ENCODE measurements around the gene DGCR6L. TPM values are rescaled to one million over a fixed set of nuclear protein-coding genes. Genes with fewer than 3 reads are reported as not detected.

The DGCR6L gene
- total and polyA plus RNA-seq, 10 of the 15 experiments (the other 5 are each of a cell fraction or from before 2014, with no cell fraction given) = 1.6 to 62.8 (median 22.6) TPM

DNA sequence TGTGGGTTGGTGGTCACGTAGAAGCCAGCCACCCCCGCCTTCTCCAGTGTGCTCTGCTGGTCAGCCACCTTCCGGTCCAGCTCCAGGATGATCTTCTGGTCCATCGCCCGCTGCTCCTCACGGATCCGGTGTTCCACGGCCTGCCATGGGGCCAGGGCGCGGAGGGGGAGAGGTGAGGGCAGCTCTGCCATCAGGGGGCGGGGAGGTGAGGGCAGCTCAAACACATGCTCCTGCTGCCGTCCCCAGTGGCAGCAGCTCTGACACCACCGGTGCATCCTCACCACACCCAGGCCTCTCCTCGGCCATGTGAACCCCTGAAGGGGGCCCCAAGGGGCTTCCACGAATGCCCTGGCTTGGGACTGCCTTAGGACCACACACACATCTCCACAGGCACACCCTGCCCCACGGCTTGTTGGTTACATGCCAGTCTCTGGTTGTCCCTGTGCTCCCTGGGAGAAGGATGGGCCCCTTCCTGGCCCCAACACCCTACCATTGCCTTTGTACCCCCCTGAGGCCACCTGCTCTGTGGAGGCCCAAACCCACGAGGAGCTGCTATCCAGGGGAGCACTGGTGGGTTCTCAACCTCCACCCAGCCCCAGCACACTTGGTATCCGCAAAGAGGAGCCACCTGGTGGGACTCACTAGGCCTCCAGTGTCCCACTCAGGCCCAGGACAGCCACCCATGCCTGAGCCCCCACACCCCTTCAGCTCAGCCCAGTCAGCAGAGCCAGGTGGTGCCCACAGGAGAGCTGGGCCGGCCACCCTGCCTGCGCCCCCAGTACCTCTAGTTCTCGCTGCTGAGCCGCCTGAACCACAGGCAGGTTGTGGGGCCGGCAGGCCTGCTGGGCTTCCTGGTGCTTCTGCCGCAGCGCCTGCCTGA, 4.3 kb downstream of the DGCR6L start:
- ATAC-seq (no peak), FAIRE-seq (no peak), DNase-seq (ENCODE audit: low read depth, low spot score) (no peak)
- Histone ChIP-seq H3K27ac (ENCODE audit: control insufficient read depth, insufficient read depth) (no peak overlapping the region), H3K79me2 (ENCODE audit: control insufficient read depth, insufficient read depth, low read length) (no peaks in the 10 kb centered on the region), H3K36me3 (ENCODE audit: control insufficient read depth in 2 of 2, insufficient read depth in 2 of 2, low read length in 1 of 2) (no peaks in the 10 kb centered on the region; a peak in 1 of 4 replicates), H3K4me2 (ENCODE audit: control insufficient read depth, insufficient read depth) (no peak overlapping the region), H3K9ac (ENCODE audit: control insufficient read depth, insufficient read depth, low read length) (no peak overlapping the region), H3K27me3 (replicated peaks in 1 of 2; ENCODE audit: control insufficient read depth in 2 of 2, insufficient read depth in 2 of 2, low read length in 1 of 2) (no peaks in the 10 kb centered on the region), H3K4me1 (ENCODE audit: control insufficient read depth, insufficient read depth, low read length) (peaks cover 4% of the 10 kb centered on the region; the same call in 1 of the 2 replicates), H3K9me3 (replicated peaks; ENCODE audit: control insufficient read depth, insufficient read depth, low read length) (no peaks in the 10 kb centered on the region), H3K4me3 (no peak overlapping the region), H4K20me1 (ENCODE audit: control insufficient read depth, insufficient read depth) (no peaks in the 10 kb centered on the region), H2AFZ (ENCODE audit: control insufficient read depth, low read depth, low read length) (no peak overlapping the region)
- POLR2A ChIA-PET = no interaction called here
- RAD21 ChIA-PET (ENCODE audit: unreplicated experiment) = no interaction called here
- no TSS peak for BruUV-seq (replicated peaks)
- CTCF ChIA-PET = interaction anchor here (0.6 kb wide), 1 partner anchor 77 kb away, joined by 4 read pairs; no protein-coding TSS in a partner anchor
- intact Hi-C loops (cut with micrococcal nuclease; ENCODE audit: unreplicated experiment) (no loop called here), in situ Hi-C loops (cut with MboI) (no loop called here)
- SMC1A ChIA-PET (ENCODE audit: uncharacterized antibody, unreplicated experiment) = no interaction called here
- WGBS (ENCODE audit: insufficient coverage, insufficient replicate concordance, low lambda C conversion rate, missing lambda C conversion rate) = 74% methylated on average over 22 of the region's 25 CpGs
- TF ChIP-seq, protein P1, sequence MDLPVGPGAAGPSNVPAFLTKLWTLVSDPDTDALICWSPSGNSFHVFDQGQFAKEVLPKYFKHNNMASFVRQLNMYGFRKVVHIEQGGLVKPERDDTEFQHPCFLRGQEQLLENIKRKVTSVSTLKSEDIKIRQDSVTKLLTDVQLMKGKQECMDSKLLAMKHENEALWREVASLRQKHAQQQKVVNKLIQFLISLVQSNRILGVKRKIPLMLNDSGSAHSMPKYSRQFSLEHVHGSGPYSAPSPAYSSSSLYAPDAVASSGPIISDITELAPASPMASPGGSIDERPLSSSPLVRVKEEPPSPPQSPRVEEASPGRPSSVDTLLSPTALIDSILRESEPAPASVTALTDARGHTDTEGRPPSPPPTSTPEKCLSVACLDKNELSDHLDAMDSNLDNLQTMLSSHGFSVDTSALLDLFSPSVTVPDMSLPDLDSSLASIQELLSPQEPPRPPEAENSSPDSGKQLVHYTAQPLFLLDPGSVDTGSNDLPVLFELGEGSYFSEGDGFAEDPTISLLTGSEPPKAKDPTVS (IDR thresholded peaks at IDR 0.05; ENCODE audit: low read depth, low read length) = no peak
- TF ChIP-seq HDGF (IDR thresholded peaks at IDR 0.05) (no peak), POU2F2 (IDR thresholded peaks at IDR 0.05; ENCODE audit: borderline replicate concordance, low read depth, low read length) (no peak), ZNF274 (IDR thresholded peaks at IDR 0.05; ENCODE audit: insufficient read depth, insufficient read length) (no peak), ZNF217 (IDR thresholded peaks at IDR 0.05) (no peak), SMC3 (IDR thresholded peaks at IDR 0.05; ENCODE audit: borderline replicate concordance, low read length) (no peak), CBFB (IDR thresholded peaks at IDR 0.05; ENCODE audit: low read depth) (no peak), SP1 (IDR thresholded peaks at IDR 0.05; ENCODE audit: low read depth, low read length) (no peak), BCL11A (IDR thresholded peaks at IDR 0.05; ENCODE audit: low read depth, low read length) (no peak)
- TF ChIP-seq, protein P2, sequence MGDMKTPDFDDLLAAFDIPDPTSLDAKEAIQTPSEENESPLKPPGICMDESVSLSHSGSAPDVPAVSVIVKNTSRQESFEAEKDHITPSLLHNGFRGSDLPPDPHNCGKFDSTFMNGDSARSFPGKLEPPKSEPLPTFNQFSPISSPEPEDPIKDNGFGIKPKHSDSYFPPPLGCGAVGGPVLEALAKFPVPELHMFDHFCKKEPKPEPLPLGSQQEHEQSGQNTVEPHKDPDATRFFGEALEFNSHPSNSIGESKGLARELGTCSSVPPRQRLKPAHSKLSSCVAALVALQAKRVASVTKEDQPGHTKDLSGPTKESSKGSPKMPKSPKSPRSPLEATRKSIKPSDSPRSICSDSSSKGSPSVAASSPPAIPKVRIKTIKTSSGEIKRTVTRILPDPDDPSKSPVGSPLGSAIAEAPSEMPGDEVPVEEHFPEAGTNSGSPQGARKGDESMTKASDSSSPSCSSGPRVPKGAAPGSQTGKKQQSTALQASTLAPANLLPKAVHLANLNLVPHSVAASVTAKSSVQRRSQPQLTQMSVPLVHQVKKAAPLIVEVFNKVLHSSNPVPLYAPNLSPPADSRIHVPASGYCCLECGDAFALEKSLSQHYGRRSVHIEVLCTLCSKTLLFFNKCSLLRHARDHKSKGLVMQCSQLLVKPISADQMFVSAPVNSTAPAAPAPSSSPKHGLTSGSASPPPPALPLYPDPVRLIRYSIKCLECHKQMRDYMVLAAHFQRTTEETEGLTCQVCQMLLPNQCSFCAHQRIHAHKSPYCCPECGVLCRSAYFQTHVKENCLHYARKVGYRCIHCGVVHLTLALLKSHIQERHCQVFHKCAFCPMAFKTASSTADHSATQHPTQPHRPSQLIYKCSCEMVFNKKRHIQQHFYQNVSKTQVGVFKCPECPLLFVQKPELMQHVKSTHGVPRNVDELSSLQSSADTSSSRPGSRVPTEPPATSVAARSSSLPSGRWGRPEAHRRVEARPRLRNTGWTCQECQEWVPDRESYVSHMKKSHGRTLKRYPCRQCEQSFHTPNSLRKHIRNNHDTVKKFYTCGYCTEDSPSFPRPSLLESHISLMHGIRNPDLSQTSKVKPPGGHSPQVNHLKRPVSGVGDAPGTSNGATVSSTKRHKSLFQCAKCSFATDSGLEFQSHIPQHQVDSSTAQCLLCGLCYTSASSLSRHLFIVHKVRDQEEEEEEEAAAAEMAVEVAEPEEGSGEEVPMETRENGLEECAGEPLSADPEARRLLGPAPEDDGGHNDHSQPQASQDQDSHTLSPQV (IDR thresholded peaks at IDR 0.05) = no peak
- TF ChIP-seq, protein P3, sequence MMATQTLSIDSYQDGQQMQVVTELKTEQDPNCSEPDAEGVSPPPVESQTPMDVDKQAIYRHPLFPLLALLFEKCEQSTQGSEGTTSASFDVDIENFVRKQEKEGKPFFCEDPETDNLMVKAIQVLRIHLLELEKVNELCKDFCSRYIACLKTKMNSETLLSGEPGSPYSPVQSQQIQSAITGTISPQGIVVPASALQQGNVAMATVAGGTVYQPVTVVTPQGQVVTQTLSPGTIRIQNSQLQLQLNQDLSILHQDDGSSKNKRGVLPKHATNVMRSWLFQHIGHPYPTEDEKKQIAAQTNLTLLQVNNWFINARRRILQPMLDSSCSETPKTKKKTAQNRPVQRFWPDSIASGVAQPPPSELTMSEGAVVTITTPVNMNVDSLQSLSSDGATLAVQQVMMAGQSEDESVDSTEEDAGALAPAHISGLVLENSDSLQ (IDR thresholded peaks at IDR 0.05) = no peak
- TF ChIP-seq, protein P4, sequence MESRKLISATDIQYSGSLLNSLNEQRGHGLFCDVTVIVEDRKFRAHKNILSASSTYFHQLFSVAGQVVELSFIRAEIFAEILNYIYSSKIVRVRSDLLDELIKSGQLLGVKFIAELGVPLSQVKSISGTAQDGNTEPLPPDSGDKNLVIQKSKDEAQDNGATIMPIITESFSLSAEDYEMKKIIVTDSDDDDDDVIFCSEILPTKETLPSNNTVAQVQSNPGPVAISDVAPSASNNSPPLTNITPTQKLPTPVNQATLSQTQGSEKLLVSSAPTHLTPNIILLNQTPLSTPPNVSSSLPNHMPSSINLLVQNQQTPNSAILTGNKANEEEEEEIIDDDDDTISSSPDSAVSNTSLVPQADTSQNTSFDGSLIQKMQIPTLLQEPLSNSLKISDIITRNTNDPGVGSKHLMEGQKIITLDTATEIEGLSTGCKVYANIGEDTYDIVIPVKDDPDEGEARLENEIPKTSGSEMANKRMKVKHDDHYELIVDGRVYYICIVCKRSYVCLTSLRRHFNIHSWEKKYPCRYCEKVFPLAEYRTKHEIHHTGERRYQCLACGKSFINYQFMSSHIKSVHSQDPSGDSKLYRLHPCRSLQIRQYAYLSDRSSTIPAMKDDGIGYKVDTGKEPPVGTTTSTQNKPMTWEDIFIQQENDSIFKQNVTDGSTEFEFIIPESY (IDR thresholded peaks at IDR 0.05) = no peak

Data from GM12878 (cell line).